GM10248 (cell line): Measurements from ENCODE around the gene FAM240A.

Experiments
- CTCF ChIA-PET: fragments of 300-600 bp; sonication (Branson Sonifier 250); formaldehyde crosslinking; extraction: SDS; loops from one replicate; lab custom pipeline; 2021; ENCODE audit warnings: antibody characterized with exemption; lab: Yijun Ruan, JAX
- POLR2A ChIA-PET: fragments of 350-650 bp; sonication (Branson Sonifier 250); formaldehyde crosslinking; extraction: SDS; loops from one replicate; lab custom pipeline; 2020; ENCODE audit warnings: antibody characterized with exemption; lab: Yijun Ruan, JAX
- DNase-seq: peaks from one replicate; pipeline ENCODE4 v3.0.0; 2012; ENCODE audit errors: extremely low spot score
- CTCF ChIP-seq: IDR thresholded peaks from 2 replicates; pipeline ENCODE4 v1.5.1; 2012; ENCODE audit warnings: mild to moderate bottlenecking, low read depth; ENCODE audit errors: extremely low read depth, missing control alignments, control extremely low read depth

FAM240A gene

GRCh38 chr3:46624975-46625490 is 12.7 kb downstream of the FAM240A start:
- no peak for TF ChIP-seq CTCF
- DNase-seq, result no peak
- POLR2A ChIA-PET, result no interaction called here
- CTCF ChIA-PET, result interaction anchor here (1.2 to 2.1 kb wide), 5 partner anchors 11 to 136 kb away, joined by 3 to 18 read pairs (median 4); no protein-coding TSS in a partner anchor

GRCh38 chr3:46626039-46626438 is 13.7 kb downstream of the FAM240A start:
- ChIA-PET POLR2A (no interaction called here), CTCF (interaction anchor here (2.1 kb wide), 1 partner anchor 137 kb away, joined by 18 read pairs; no protein-coding TSS in a partner anchor)
- no peak for DNase-seq
- no peak for TF ChIP-seq CTCF

GRCh38 chr3:46627078-46627477 is 14.8 kb downstream of the FAM240A start:
- no peak for DNase-seq
- POLR2A ChIA-PET, result no interaction called here
- CTCF ChIA-PET, result interaction anchor here (0.9 to 8.0 kb wide), 4 partner anchors 17 to 142 kb away, joined by 3 to 168 read pairs (median 6); no protein-coding TSS in a partner anchor
- no peak for TF ChIP-seq CTCF

- ChIA-PET CTCF (interaction anchor here (0.8 to 8.0 kb wide), 11 partner anchors 11 to 148 kb away, joined by 3 to 168 read pairs (median 6); partner anchors contain the start of genes FAM240A and RTP3), POLR2A (no interaction called here)
- DNase-seq, result no peak
- TF ChIP-seq CTCF, result no peak
Observed at GRCh38 chr3:46628901-46629369, 16.6 kb downstream of the FAM240A start.

- peak; percentile 97 for TF ChIP-seq CTCF
- CTCF ChIA-PET, result interaction anchor here (0.6 to 8.0 kb wide), 24 partner anchors 10 to 230 kb away, joined by 3 to 168 read pairs (median 4); partner anchors contain the start of genes FAM240A and RTP3
- POLR2A ChIA-PET, result no interaction called here
- peak; percentile 86 for DNase-seq
Observed at GRCh38 chr3:46629551-46630517, 17.5 kb downstream of the FAM240A start.

GRCh38 chr3:46632792-46633191 is 20.5 kb downstream of the FAM240A start:
- ChIA-PET CTCF (interaction anchor here (0.7 to 8.0 kb wide), 3 partner anchors 9 to 149 kb away, joined by 3 to 168 read pairs (median 3); no protein-coding TSS in a partner anchor), POLR2A (no interaction called here)
- DNase-seq, result no peak
- TF ChIP-seq CTCF, result no peak
